DOHH2 (cell line): Measurements from ENCODE around the gene AMPD1.

Experiments
- H3F3A ChIP-seq: fragments of 200-600 bp; sonication (generic), shearing (Covaris generic); 2 replicates; pipeline ENCODE4 v1.6.0; 2016; ENCODE audit warnings: antibody characterized with exemption, mild to moderate bottlenecking; ENCODE audit not compliant: control insufficient read depth, insufficient read depth
- H3K27ac ChIP-seq: fragments of 200-600 bp; sonication (generic); 2 replicates; pipeline ENCODE4 v1.5.1; 2014; ENCODE audit warnings: low read depth, mild to moderate bottlenecking, low read length, moderate library complexity
- H3K27me3 ChIP-seq: fragments of 200-600 bp; sonication (generic); 2 replicates; pipeline ENCODE4 v1.6.1; 2014; ENCODE audit warnings: mild to moderate bottlenecking, low read length, mixed read lengths; ENCODE audit not compliant: control insufficient read depth
- H3K36me3 ChIP-seq: fragments of 200-600 bp; sonication (generic); 2 replicates; pipeline ENCODE4 v1.6.1; 2014; ENCODE audit warnings: mild to moderate bottlenecking, low read length, moderate library complexity, mixed read lengths; ENCODE audit not compliant: control insufficient read depth
- H3K4me1 ChIP-seq: fragments of 200-600 bp; sonication (generic); 2 replicates; pipeline ENCODE4 v1.6.1; 2014; ENCODE audit warnings: mild to moderate bottlenecking, low read length, mixed read lengths; ENCODE audit not compliant: control insufficient read depth
- H3K4me2 ChIP-seq: fragments of 200-600 bp; sonication (generic); 2 replicates; pipeline ENCODE4 v1.6.0; 2014; ENCODE audit warnings: mild to moderate bottlenecking, low read length, moderate library complexity
- H3K4me3 ChIP-seq: fragments of 200-600 bp; sonication (generic); 2 replicates; pipeline ENCODE4 v1.5.1; 2014; ENCODE audit warnings: mild to moderate bottlenecking, low read length, mixed read lengths
- H3K79me2 ChIP-seq: fragments of 200-600 bp; sonication (generic); 2 replicates; pipeline ENCODE4 v1.6.1; 2014; ENCODE audit warnings: mild to moderate bottlenecking, low read length, mixed read lengths; ENCODE audit not compliant: control insufficient read depth
- H3K9me2 ChIP-seq: fragments of 200-600 bp; sonication (generic); replicated peaks from 2 replicates; pipeline ENCODE4 v1.6.1; 2014; ENCODE audit warnings: mild to moderate bottlenecking, low read length, mixed read lengths; ENCODE audit not compliant: control insufficient read depth
- H3K9me3 ChIP-seq: fragments of 200-600 bp; sonication (generic); 2 replicates; pipeline ENCODE4 v1.6.1; 2014; ENCODE audit warnings: antibody characterized with exemption, low read length, mixed read lengths; ENCODE audit not compliant: control insufficient read depth, insufficient read depth
- H4K20me1 ChIP-seq: fragments of 200-600 bp; sonication (generic); 2 replicates; pipeline ENCODE4 v1.6.0; 2014; ENCODE audit warnings: low read depth, mild to moderate bottlenecking, antibody characterized with exemption, low read length, moderate library complexity; ENCODE audit not compliant: control insufficient read depth, insufficient read depth
- CTCF ChIP-seq: fragments of 200-600 bp; sonication (generic); IDR thresholded peaks from one replicate; pipeline ENCODE4 v1.5.1; 2014; ENCODE audit warnings: antibody characterized with exemption, mild to moderate bottlenecking, low read depth, low read length; ENCODE audit not compliant: poor library complexity, severe bottlenecking
- EZH2phosphoT487 ChIP-seq: fragments of 200-600 bp; sonication (generic); IDR thresholded peaks from 2 replicates; pipeline ENCODE4 v1.6.1; 2017; ENCODE audit warnings: borderline replicate concordance, mild to moderate bottlenecking, antibody characterized with exemption, low read length, moderate library complexity, mixed read lengths

The AMPD1 gene

GRCh38 chr1:114671011-114671938 lies 24.1 kb downstream of the AMPD1 start:
- Histone ChIP-seq H3K27ac (no peak overlapping the region), H3F3A (no peaks in the 10 kb centered on the region), H3K4me2 (no peak overlapping the region), H3K36me3 (no peaks in the 10 kb centered on the region), H4K20me1 (no peaks in the 10 kb centered on the region), H3K9me2 (no peaks in the 10 kb centered on the region), H3K79me2 (no peaks in the 10 kb centered on the region), H3K4me3 (no peak overlapping the region), H3K4me1 (peaks cover 14% of the 10 kb centered on the region), H3K27me3 (peaks cover 26% of the 10 kb centered on the region), H3K9me3 (no peaks in the 10 kb centered on the region)
- TF ChIP-seq EZH2phosphoT487 (no peak), CTCF (peak; percentile 50)

GRCh38 chr1:114670083-114671010 lies 25.0 kb downstream of the AMPD1 start:
- Histone ChIP-seq H3K4me2 (peak overlapping the region; percentile 96), H3K79me2 (no peaks in the 10 kb centered on the region), H3F3A (no peaks in the 10 kb centered on the region), H3K9me3 (no peaks in the 10 kb centered on the region), H3K9me2 (no peaks in the 10 kb centered on the region), H3K27me3 (peaks cover 17% of the 10 kb centered on the region), H3K36me3 (no peaks in the 10 kb centered on the region), H3K4me3 (peak overlapping the region; percentile 84), H4K20me1 (no peaks in the 10 kb centered on the region), H3K4me1 (peaks cover 14% of the 10 kb centered on the region), H3K27ac (no peak overlapping the region)
- no peak for TF ChIP-seq EZH2phosphoT487
- TF ChIP-seq CTCF, result no peak

- H3F3A ChIP-seq, result no peaks in the 10 kb centered on the region
- TF ChIP-seq CTCF (peak; percentile 32), EZH2phosphoT487 (no peak)
Measured at GRCh38 chr1:114669562-114670082, 25.7 kb downstream of the AMPD1 start, which contains the start of gene DENND2C. TSS of gene DENND2C (minus strand) at chr1:114670049. CDS start at chr1:114625984, 44,065 bp downstream.

More at GRCh38 chr1:114669562-114670082, 25.7 kb downstream of the AMPD1 start, which contains the start of gene DENND2C:
- H3K36me3 ChIP-seq, result no peaks in the 10 kb centered on the region
- peaks cover 17% of the 10 kb centered on the region for H3K27me3 ChIP-seq
- no peaks in the 10 kb centered on the region for H3K79me2 ChIP-seq
- no peaks in the 10 kb centered on the region for H3K9me2 ChIP-seq
- H3K9me3 ChIP-seq, result no peaks in the 10 kb centered on the region
- H3K4me1 ChIP-seq, result peaks cover 14% of the 10 kb centered on the region
- H3K27ac ChIP-seq, result no peak within 1 kb of the TSS
- H3K4me2 ChIP-seq, result peak within 1 kb of the TSS; percentile 96
- peak within 1 kb of the TSS; percentile 84 for H3K4me3 ChIP-seq
- H4K20me1 ChIP-seq, result no peaks in the 10 kb centered on the region
